Neural cell (in vitro differentiated cells): Measurements from ENCODE around the gene SGIP1. TPM values are rescaled to one million over a fixed set of nuclear protein-coding genes. Genes with fewer than 3 reads are reported as not detected.

Experiments
- H2AFZ ChIP-seq: fragments of 200-600, 300-800 bp; sonication (generic), shearing (Covaris generic); 2 replicates; pipeline ENCODE4 v1.6.0; 2014; ENCODE audit warnings: low read depth, mild to moderate bottlenecking, antibody characterized with exemption, low read length, moderate library complexity
- H3F3A ChIP-seq: fragments of 200-600 bp; shearing (Covaris generic); 2 replicates; pipeline ENCODE4 v1.6.1; 2016; ENCODE audit warnings: mild to moderate bottlenecking, moderate library complexity, mixed read lengths, antibody characterized with exemption, low read length; ENCODE audit not compliant: insufficient read depth, poor library complexity, severe bottlenecking
- H3K27ac ChIP-seq: fragments of 200-600, 300-800 bp; sonication (generic), shearing (Covaris generic); 2 replicates; pipeline ENCODE4 v1.5.1; 2014; ENCODE audit warnings: mild to moderate bottlenecking, low read length, moderate library complexity
- H3K27me3 ChIP-seq: fragments of 300-800, 200-600 bp; sonication (generic), shearing (Covaris generic); 2 replicates; pipeline ENCODE4 v1.6.0; 2014; ENCODE audit warnings: mild to moderate bottlenecking, low read depth, low read length, moderate library complexity; ENCODE audit not compliant: insufficient read depth
- H3K36me3 ChIP-seq: fragments of 300-800, 200-600 bp; sonication (generic), shearing (Covaris generic); 2 replicates; pipeline ENCODE4 v1.5.1; 2014; ENCODE audit warnings: mild to moderate bottlenecking, antibody characterized with exemption, low read length, moderate library complexity; ENCODE audit not compliant: insufficient read depth
- H3K4me2 ChIP-seq: fragments of 300-800, 200-600 bp; sonication (generic), shearing (Covaris generic); 2 replicates; pipeline ENCODE4 v1.6.0; 2014; ENCODE audit warnings: mild to moderate bottlenecking, low read length
- H3K4me3 ChIP-seq: fragments of 300-800, 200-600 bp; sonication (generic), shearing (Covaris generic); 2 replicates; pipeline ENCODE4 v1.5.1; 2014; ENCODE audit warnings: mild to moderate bottlenecking, low read length, moderate library complexity
- H3K79me2 ChIP-seq: fragments of 200-600 bp; shearing (Covaris generic); replicated peaks from 2 replicates; pipeline ENCODE4 v1.6.0; 2014; ENCODE audit warnings: mild to moderate bottlenecking, low read length, moderate library complexity; ENCODE audit not compliant: insufficient read depth
- H3K9ac ChIP-seq: fragments of 300-800, 200-600 bp; sonication (generic), shearing (Covaris generic); 2 replicates; pipeline ENCODE4 v1.6.1; 2016; ENCODE audit warnings: mild to moderate bottlenecking, low read length, mixed read lengths
- H3K9me2 ChIP-seq: fragments of 200-600 bp; shearing (Covaris generic); 2 replicates; pipeline ENCODE4 v1.6.1; 2016; ENCODE audit warnings: mild to moderate bottlenecking, low read length, mixed read lengths; ENCODE audit not compliant: insufficient read depth
- H3K9me3 ChIP-seq: fragments of 200-600, 300-800 bp; sonication (generic), shearing (Covaris generic); 2 replicates; pipeline ENCODE4 v1.6.1; 2016; ENCODE audit warnings: mild to moderate bottlenecking, mixed run types, low read length, moderate library complexity, mixed read lengths
- H4K20me1 ChIP-seq: fragments of 200-600 bp; shearing (Covaris generic); 2 replicates; pipeline ENCODE4 v1.6.1; 2016; ENCODE audit warnings: mild to moderate bottlenecking, mixed run types; ENCODE audit not compliant: insufficient read depth
- CTCF ChIP-seq: fragments of 450-650 bp; IDR thresholded peaks from 2 replicates; pipeline ENCODE4 v1.5.1; 2014; ENCODE audit warnings: antibody characterized with exemption, mild to moderate bottlenecking, moderate library complexity; ENCODE audit not compliant: poor library complexity, severe bottlenecking
- EP300 ChIP-seq: fragments of 450-650 bp; conservative IDR thresholded peaks from 2 replicates; pipeline ENCODE4 v1.6.1; 2014; ENCODE audit warnings: antibody characterized with exemption, mild to moderate bottlenecking, moderate library complexity; ENCODE audit not compliant: poor library complexity, severe bottlenecking
- EZH2 ChIP-seq: fragments of 200-600, 300-800 bp; shearing (Covaris generic), sonication (generic); IDR thresholded peaks from 2 replicates; pipeline ENCODE4 v1.6.1; 2014; ENCODE audit warnings: antibody characterized with exemption, low read length, borderline replicate concordance, mild to moderate bottlenecking; ENCODE audit not compliant: insufficient read depth, poor library complexity, severe bottlenecking
- MXI1 ChIP-seq: fragments of 450-650 bp; conservative IDR thresholded peaks from 2 replicates; pipeline ENCODE4 v1.6.1; 2014; ENCODE audit warnings: antibody characterized with exemption, mild to moderate bottlenecking; ENCODE audit not compliant: poor library complexity, severe bottlenecking
- POLR2AphosphoS5 ChIP-seq: IDR thresholded peaks from 2 replicates; pipeline ENCODE4 v1.6.1; 2012
- RAD21 ChIP-seq: fragments of 450-650 bp; conservative IDR thresholded peaks from 2 replicates; pipeline ENCODE4 v1.6.1; 2014; ENCODE audit warnings: antibody characterized with exemption, mild to moderate bottlenecking, moderate library complexity
- REST ChIP-seq: IDR thresholded peaks from 2 replicates; pipeline ENCODE4 v1.6.1; 2012; ENCODE audit warnings: borderline replicate concordance
- SMC3 ChIP-seq: fragments of 450-650 bp; conservative IDR thresholded peaks from 2 replicates; pipeline ENCODE4 v1.6.1; 2014; ENCODE audit warnings: antibody characterized with exemption, mild to moderate bottlenecking, moderate library complexity; ENCODE audit not compliant: poor library complexity
- TAF1 ChIP-seq: IDR thresholded peaks from 2 replicates; pipeline ENCODE4 v1.6.1; 2012; ENCODE audit warnings: low read depth
- polyA plus RNA-seq: library from polyadenylated mRNA; depleted of rRNA; stranded (reverse); fragments of >200 nt; gene quantifications from 2 replicates; pipeline ENCODE4 v1.2.3, GENCODE V29; 2014

Gene SGIP1
- polyA plus RNA-seq, 1 donor from 2014 or later, result 50.5 TPM

DNA sequence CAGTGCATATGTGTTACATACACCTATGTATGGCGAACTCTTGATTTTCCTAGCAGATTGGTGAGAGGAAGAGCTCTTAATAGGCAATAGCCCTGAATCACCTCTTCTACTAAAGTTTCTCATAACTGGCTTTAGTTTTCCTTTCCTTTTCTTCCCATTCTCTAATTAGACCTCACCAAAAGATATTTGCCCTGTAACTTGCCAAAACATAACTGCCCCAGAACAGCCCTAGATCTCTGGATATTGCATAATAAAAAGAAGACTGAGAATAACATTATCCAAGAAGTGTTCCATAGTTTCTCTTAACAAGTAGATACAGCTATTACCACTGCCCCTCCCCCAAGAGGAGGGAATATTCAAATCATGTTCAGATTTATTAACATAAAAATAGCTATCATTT is 16.3 kb downstream of the SGIP1 start:
- no peak for TF ChIP-seq EZH2
- no peak for TF ChIP-seq REST
- no peak for TF ChIP-seq POLR2AphosphoS5
- no peak for TF ChIP-seq EP300
- TF ChIP-seq MXI1, result no peak
- TF ChIP-seq CTCF, result no peak
- Histone ChIP-seq H3K9me3 (no peaks in the 10 kb centered on the region), H4K20me1 (no peaks in the 10 kb centered on the region), H3K4me3 (no peak overlapping the region), H3K27ac (no peak overlapping the region), H2AFZ (no peak overlapping the region), H3F3A (no peaks in the 10 kb centered on the region), H3K9ac (no peak overlapping the region), H3K79me2 (peaks cover 8% of the 10 kb centered on the region), H3K4me2 (no peak overlapping the region), H3K36me3 (peaks cover 4% of the 10 kb centered on the region), H3K27me3 (no peaks in the 10 kb centered on the region), H3K9me2 (no peaks in the 10 kb centered on the region)

DNA sequence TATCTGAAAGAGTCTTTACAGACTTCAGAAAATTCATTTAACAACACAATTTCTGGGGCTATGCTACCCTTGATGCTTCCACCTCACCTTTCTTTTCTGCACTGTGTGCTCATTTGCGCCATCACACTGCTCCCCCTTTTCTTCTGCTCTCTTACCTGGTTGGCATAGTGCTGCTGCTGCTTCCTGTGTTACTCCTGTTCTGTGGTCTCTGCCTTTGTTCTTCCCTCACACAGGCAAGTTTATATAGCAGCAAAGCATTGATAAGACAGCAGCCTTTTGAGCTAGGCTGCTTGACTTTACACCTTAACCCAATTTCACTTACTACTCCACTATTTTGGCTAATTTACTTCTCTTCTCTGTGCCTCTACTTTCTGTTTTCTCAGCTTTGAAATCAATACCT is 18.3 kb downstream of the SGIP1 start:
- no peak overlapping the region for H3K4me2 ChIP-seq
- H3K9ac ChIP-seq, result no peak overlapping the region
- H3K9me2 ChIP-seq, result no peaks in the 10 kb centered on the region
- H3K27me3 ChIP-seq, result no peaks in the 10 kb centered on the region
- H3K4me3 ChIP-seq, result no peak overlapping the region
- H4K20me1 ChIP-seq, result no peaks in the 10 kb centered on the region
- no peak overlapping the region for H3K27ac ChIP-seq
- TF ChIP-seq EZH2, result no peak
- no peak for TF ChIP-seq TAF1
- TF ChIP-seq POLR2AphosphoS5, result no peak
- TF ChIP-seq SMC3, result no peak
- no peak for TF ChIP-seq RAD21
- TF ChIP-seq REST, result no peak
- no peak for TF ChIP-seq CTCF
- TF ChIP-seq EP300, result no peak
- no peak for TF ChIP-seq MXI1
- no peaks in the 10 kb centered on the region for H3K9me3 ChIP-seq
- H2AFZ ChIP-seq, result no peak overlapping the region
- H3K36me3 ChIP-seq, result peaks cover 4% of the 10 kb centered on the region
- peaks cover 8% of the 10 kb centered on the region for H3K79me2 ChIP-seq
- H3F3A ChIP-seq, result no peaks in the 10 kb centered on the region
